NT2/D1 (cell line): ENCODE measurements around the gene RBCK1.

Experiments
- SUZ12 ChIP-seq: IDR thresholded peaks from 2 replicates; pipeline ENCODE4 v1.6.1; 2011; ENCODE audit not compliant: insufficient read length, insufficient read depth; ENCODE audit errors: extremely low read depth
- YY1 ChIP-seq: IDR thresholded peaks from 2 replicates; pipeline ENCODE4 v1.6.1; 2011; ENCODE audit not compliant: insufficient read length, insufficient read depth
- ZNF274 ChIP-seq: IDR thresholded peaks from 2 replicates; pipeline ENCODE4 v1.6.1; 2011; ENCODE audit warnings: mild to moderate bottlenecking, low read depth, low read length

DNA sequence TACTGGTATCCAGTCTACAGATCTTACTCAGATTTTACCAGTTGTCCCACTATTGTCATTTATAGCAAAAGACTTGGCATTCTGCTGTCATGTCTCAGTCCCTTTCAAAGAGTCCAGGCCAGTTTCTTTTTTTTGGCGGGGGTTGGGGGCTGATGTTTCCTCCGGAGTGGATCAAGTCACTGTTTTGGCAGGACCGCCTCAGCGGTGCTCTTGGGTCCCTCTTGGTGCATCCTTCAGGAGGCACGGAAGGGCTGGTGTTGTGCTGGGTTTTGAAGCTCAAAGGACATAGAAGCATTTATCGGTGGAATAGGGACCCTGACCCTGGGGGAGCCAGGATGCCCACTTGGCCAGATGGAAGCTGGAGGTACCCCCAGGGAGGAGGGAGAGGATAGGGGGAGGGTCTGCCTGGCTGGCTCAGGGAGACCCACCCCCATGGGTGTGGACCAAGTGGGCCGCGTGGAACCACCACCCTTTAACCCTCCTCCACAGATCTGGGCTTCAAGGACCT, 10.8 kb downstream of the RBCK1 start:
- TF ChIP-seq YY1 (no peak), SUZ12 (no peak), ZNF274 (no peak)
